Mesenteric fat pad (tissue), 1 donor: ENCODE results near the gene E2F1. TPM values are rescaled to one million over a fixed set of nuclear protein-coding genes. Genes with fewer than 3 reads are reported as not detected.
"Not testable (repeated sequence)": the region's sequence is repeated elsewhere in the genome, so short reads cannot be mapped to it uniquely, and the experiment has no call there.

Experiments
- DNase-seq: peaks from one replicate; pipeline ENCODE4 v3.0.0-alpha.2; 2020; ENCODE audit warnings: low spot score
- total RNA-seq: library from RNA; stranded (reverse); fragmentation: NEBNext Ultra II Directional; extraction: Animal tissue kit (Norgen Biotek cat#: 25700); gene quantifications from one replicate; pipeline ENCODE4 v1.2.1, GENCODE V29; 2021
- donor health status: DM: yes; HTN: yes; CAD: no.

Gene E2F1
- total RNA-seq, 1 donor from 2014 or later, result 2.3 TPM

GRCh38 chr20:33710681-33711445 lies 24.7 kb upstream of the E2F1 start:
- DNase-seq, result no peak

DNA sequence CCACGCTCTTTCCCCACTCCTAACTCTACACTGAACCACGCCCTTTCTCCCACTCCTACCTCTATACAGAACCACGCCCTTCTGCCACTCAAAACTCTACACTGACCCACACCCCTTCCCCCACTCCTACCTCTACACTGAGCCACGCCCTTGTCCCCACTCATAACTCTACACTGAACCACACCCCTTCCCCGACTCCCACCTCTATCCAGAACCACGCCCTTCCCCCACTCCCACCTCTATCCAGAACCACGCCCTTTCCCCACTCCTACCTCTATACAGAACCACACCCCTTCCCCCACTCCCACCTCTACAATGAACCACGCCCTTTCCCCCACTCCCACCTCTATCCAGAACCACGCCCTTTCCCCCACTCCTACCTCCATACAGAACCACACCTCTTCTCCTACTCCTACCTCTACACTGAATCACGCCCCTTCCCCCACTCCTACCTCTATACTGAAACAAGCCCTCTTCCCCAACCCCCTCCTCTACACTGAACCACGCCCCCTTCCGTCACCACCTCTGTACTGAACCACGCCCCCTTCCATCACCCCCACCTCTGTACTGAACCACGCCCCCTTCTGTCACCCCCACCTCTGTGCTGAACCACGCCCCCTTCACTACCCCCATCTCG lies 23.8 kb upstream of the E2F1 start:
- DNase-seq, result no peak

GRCh38 chr20:33709398-33709797 lies 23.2 kb upstream of the E2F1 start:
- no peak for DNase-seq

GRCh38 chr20:33707668-33708067 lies 21.5 kb upstream of the E2F1 start:
- no peak for DNase-seq

GRCh38 chr20:33704197-33704924 lies 18.2 kb upstream of the E2F1 start:
- DNase-seq, result no peak

DNA sequence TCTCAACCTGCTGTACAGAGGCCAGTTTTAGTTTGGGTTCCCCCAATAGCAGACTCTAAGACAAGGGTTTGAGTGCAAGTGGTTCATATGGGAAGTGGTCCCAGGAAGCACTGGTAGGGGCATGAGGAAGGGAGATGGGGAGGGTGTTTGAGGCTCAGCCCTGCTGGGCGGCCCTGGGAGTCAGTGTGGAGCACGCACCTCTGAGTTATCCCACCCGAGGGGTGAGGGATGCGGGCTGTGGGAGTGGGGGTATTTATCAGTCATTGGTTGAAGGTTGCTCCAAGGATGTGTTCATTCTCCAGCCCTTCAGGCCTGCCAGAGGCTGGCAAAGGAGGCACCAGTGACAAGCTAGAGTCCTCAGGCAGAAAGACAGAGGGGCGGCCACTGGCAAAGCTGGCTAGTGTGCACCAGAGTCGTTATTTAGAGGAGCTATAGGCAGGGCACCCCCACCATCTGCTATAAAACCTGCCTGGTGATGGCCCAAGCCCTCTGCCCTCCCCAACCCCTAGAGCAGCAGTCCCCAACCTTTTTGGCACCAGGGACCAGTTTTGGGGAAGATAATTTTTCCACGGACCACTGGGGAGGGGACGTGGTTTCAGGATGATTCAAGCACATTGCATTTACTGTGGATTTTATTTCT lies 17.4 kb upstream of the E2F1 start:
- no peak for DNase-seq

GRCh38 chr20:33702861-33703260 lies 16.7 kb upstream of the E2F1 start:
- no peak for DNase-seq

DNA sequence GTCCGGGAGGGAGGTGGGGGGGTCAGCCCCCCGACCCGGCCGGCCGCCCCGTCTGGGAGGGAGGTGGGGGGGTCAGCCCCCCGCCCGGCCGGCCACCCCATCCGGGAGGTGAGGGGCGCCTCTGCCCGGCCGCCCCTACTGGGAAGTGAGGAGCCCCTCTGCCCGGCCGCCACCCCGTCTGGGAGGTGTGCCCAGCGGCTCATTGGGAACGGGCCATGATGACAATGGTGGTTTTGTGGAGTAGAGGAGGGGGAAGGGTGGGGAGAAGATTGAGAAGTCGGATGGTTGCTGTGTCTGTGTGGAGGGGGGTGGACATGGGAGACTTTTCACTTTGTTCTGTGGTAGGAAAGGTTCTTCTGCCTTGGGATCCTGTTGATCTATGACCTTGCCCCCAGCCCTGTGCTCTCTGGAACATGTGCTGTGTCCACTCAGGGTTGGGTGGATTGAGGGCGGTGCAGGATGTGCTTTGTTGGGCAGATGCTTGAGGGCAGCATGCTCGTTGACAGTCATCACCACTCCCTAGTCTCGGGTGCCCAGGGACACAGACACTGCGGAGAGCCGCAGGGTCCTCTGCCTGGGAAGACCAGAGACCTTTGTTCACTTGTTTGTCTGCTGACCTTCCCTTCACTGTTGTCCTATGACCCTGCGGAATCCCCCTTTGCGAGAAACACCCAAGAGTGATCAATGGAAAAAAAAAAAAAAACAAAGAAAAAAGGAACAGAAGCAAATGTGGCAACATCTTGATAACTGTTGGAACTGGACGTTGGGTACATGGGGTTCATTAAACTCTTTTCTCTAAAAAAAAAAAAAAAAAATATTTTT lies 15.7 kb upstream of the E2F1 start:
- DNase-seq, result no peak

GRCh38 chr20:33700696-33701441 lies 14.7 kb upstream of the E2F1 start:
- not testable (repeated sequence) for DNase-seq

DNA sequence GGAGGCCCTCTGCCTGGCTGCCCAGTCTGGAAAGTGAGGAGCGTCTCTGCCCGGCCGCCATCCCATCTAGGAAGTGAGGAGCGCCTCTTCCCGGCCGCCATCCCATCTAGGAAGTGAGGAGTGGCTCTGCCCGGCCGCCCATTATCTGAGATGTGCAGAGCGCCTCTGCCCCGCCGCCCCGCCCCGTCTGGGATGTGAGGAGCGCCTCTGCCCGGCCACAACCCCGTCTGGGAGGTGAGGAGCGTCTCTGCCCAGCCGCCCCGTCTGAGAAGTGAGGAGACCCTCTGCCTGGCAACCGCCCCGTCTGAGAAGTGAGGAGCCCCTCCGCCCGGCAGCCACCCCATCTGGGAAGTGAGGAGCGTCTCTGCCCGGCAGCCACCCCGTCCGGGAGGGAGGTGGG lies 12.8 kb upstream of the E2F1 start:
- not testable (repeated sequence) for DNase-seq

GRCh38 chr20:33697129-33697528 lies 10.9 kb upstream of the E2F1 start:
- DNase-seq, result no peak

DNA sequence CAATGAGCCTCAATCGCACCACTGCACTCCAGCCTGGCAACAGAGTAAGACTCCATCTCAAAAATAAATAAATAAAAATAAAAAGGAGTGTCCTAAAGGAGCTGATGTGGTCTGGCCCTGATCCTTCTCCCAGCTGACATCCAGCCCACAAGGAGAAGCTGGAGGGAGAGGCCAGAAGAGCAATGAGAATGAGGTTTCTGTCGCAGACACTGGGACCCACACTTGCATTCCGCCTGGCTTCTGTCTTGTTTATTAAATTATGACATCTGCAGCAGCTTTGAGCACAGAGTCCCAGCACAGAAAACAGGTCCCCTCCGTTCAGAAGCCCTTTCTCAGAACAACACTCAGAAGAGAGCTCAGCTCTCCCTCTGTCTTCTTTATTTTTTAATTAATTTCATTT lies 10.3 kb upstream of the E2F1 start:
- no peak for DNase-seq

DNA sequence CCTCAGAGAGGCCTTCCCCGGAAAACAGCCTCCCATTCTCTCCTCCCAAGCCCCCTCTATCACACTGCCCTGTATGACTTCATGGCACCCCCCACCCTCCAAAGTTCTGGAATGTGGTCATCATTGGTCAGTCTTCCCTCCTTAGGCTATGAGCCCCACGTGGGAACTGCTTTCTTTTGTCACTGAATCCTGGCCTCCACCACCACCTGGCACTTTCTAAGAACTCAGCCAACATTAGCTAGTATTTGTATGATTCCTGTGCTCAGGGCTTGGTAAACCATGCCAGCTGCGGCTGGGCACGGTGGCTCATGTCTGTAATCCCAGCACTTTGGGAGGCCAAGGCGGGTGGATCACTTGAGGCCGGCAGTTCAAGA lies 8.4 kb upstream of the E2F1 start:
- DNase-seq, result no peak

- DNase-seq, result no peak
Observed at GRCh38 chr20:33693741-33694638, 7.8 kb upstream of the E2F1 start.

- no peak for DNase-seq
Observed at GRCh38 chr20:33693289-33693688, 7.1 kb upstream of the E2F1 start.

GRCh38 chr20:33689973-33690372 lies 3.8 kb upstream of the E2F1 start:
- DNase-seq, result no peak

DNA sequence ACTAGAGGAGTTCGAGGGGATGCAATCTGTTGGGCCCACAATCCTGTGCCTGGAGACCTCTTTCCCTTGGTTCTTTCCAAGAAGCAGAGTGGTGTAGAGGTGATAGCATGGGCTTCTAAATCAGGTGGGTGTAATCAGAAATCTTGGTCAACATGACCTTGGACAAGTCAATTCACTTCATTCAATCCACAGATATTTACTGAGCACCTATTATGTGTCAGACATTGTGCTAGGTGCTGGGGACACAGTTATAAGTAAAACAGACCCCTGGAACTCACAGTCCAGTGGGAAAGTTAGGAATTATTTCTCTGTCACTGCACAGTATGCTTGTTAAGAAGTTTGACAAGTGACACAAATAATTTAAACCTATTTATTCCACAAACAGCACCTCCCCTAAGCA lies 3.3 kb upstream of the E2F1 start:
- no peak for DNase-seq

- DNase-seq, result no peak
Observed at GRCh38 chr20:33688938-33689424, 2.8 kb upstream of the E2F1 start.
